Parathyroid adenoma (tissue), 2 donors: ENCODE results near the gene HRAS.
A peak's percentile ranks its signal among the peaks of the same experiment; 100 is the strongest.

Source experiments
- H2AFZ ChIP-seq: fragments of 300-600 bp; sonication (generic); one replicate; pipeline ENCODE4 v1.7.0; 2017; ENCODE audit warnings: antibody characterized with exemption, mild to moderate bottlenecking
- H3K27ac ChIP-seq: fragments of 300-600 bp; sonication (generic); one replicate; pipeline ENCODE4 v1.7.0; 2017
- H3K27me3 ChIP-seq: fragments of 300-600 bp; sonication (generic); one replicate; pipeline ENCODE4 v1.7.0; 2017; ENCODE audit warnings: low read length; ENCODE audit not compliant: control insufficient read depth, insufficient read depth
- H3K36me3 ChIP-seq: fragments of 300-600 bp; sonication (generic); one replicate; pipeline ENCODE4 v1.7.0; 2017; ENCODE audit warnings: low read length; ENCODE audit not compliant: control insufficient read depth, insufficient read depth
- H3K4me1 ChIP-seq: fragments of 300-600 bp; sonication (generic); one replicate; pipeline ENCODE4 v1.7.0; 2017; ENCODE audit warnings: control low read depth
- H3K4me2 ChIP-seq: fragments of 300-600 bp; sonication (generic); one replicate; pipeline ENCODE4 v1.7.0; 2017; ENCODE audit warnings: low read length
- H3K4me3 ChIP-seq: fragments of 300-600 bp; sonication (generic); one replicate; pipeline ENCODE4 v1.7.0; 2017; ENCODE audit warnings: low read depth, low read length
- H3K79me2 ChIP-seq: fragments of 300-600 bp; sonication (generic); one replicate; pipeline ENCODE4 v1.7.0; 2017; ENCODE audit warnings: control low read depth
- H3K9ac ChIP-seq: fragments of 300-600 bp; sonication (generic); one replicate; pipeline ENCODE4 v1.7.0; 2017; ENCODE audit warnings: mild to moderate bottlenecking
- H3K9me3 ChIP-seq: fragments of 300-600 bp; sonication (generic); one replicate; pipeline ENCODE4 v1.7.0; 2017; ENCODE audit warnings: low read length; ENCODE audit not compliant: control insufficient read depth
- CTCF ChIP-seq: fragments of 300-600 bp; sonication (generic); IDR thresholded peaks from one replicate; pipeline ENCODE4 v1.7.0; 2017; ENCODE audit warnings: antibody characterized with exemption, mild to moderate bottlenecking
- donor health status: primary hyperparathyroidism.

The HRAS gene

GRCh38 chr11:556662-557256 is 21.4 kb upstream of the HRAS start:
- Histone ChIP-seq H3K9me3 (no peaks in the 10 kb centered on the region), H3K4me1 (no peaks in the 10 kb centered on the region), H3K4me2 (no peak overlapping the region), H3K9ac (no peak overlapping the region), H3K27ac (no peak overlapping the region), H3K4me3 (no peak overlapping the region), H3K27me3 (no peaks in the 10 kb centered on the region), H3K79me2 (no peaks in the 10 kb centered on the region), H2AFZ (no peak overlapping the region), H3K36me3 (no peaks in the 10 kb centered on the region)
- TF ChIP-seq CTCF, result no peak

GRCh38 chr11:555780-556661 is 20.6 kb upstream of the HRAS start:
- Histone ChIP-seq H3K4me3 (no peak overlapping the region), H3K4me1 (no peaks in the 10 kb centered on the region), H3K9me3 (no peaks in the 10 kb centered on the region), H3K27me3 (no peaks in the 10 kb centered on the region), H3K79me2 (no peaks in the 10 kb centered on the region), H3K36me3 (no peaks in the 10 kb centered on the region), H2AFZ (no peak overlapping the region), H3K4me2 (no peak overlapping the region), H3K27ac (no peak overlapping the region), H3K9ac (no peak overlapping the region)
- no peak for TF ChIP-seq CTCF

- H3K9me3 ChIP-seq, result no peaks in the 10 kb centered on the region
- no peaks in the 10 kb centered on the region for H3K27me3 ChIP-seq
- H3K9ac ChIP-seq, result no peak overlapping the region
- H3K79me2 ChIP-seq, result no peaks in the 10 kb centered on the region
- H3K4me3 ChIP-seq, result peak overlapping the region; percentile 22
- H3K36me3 ChIP-seq, result no peaks in the 10 kb centered on the region
- no peak for TF ChIP-seq CTCF
- H3K27ac ChIP-seq, result no peak overlapping the region
- peak overlapping the region; percentile 38 for H2AFZ ChIP-seq
- H3K4me2 ChIP-seq, result no peak overlapping the region
- H3K4me1 ChIP-seq, result no peaks in the 10 kb centered on the region
These were observed 19.9 kb upstream of the HRAS start for GRCh38 chr11:555227-555779.

GRCh38 chr11:554428-555226 is 19.3 kb upstream of the HRAS start:
- TF ChIP-seq CTCF, result peak; percentile 37
- Histone ChIP-seq H3K36me3 (no peaks in the 10 kb centered on the region), H3K27me3 (no peaks in the 10 kb centered on the region), H3K9ac (no peak overlapping the region), H3K79me2 (no peaks in the 10 kb centered on the region), H3K9me3 (no peaks in the 10 kb centered on the region), H2AFZ (no peak overlapping the region), H3K27ac (no peak overlapping the region), H3K4me1 (no peaks in the 10 kb centered on the region), H3K4me2 (peak overlapping the region; percentile 44), H3K4me3 (no peak overlapping the region)
